GM23248 (cell line): ENCODE results near the gene NDUFAF7.

Experiments
- EZH2 ChIP-seq: fragments of 200-600 bp; sonication (generic); IDR thresholded peaks from 2 replicates; pipeline ENCODE4 v1.6.1; 2018; ENCODE audit warnings: antibody characterized with exemption, mild to moderate bottlenecking; ENCODE audit not compliant: insufficient read depth, poor library complexity, severe bottlenecking
- EZH2phosphoT487 ChIP-seq: fragments of 200-600 bp; sonication (generic); IDR thresholded peaks from 2 replicates; pipeline ENCODE4 v1.6.1; 2018; ENCODE audit warnings: antibody characterized with exemption, moderate library complexity, mild to moderate bottlenecking, low read depth; ENCODE audit not compliant: insufficient read depth

DNA sequence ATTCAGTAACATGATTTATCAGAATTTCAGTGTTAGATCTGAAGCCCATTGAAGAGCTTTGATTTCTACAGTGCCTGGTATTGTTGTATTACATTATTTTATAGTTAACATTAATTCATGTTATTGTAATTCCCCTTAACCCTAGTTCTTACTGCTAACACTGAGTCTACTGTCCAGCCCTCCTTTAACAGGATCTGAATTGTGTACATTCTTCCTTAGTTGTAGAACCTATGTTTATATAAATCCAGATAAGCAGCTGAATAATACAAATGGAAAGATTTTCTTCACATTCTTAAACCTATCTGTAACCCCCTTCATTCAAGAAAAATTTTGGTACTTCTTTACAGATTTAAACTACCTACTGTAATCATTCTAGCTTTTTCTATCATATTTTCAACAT is 14.7 kb downstream of the NDUFAF7 start:
- TF ChIP-seq EZH2phosphoT487 (no peak), EZH2 (no peak)
